HCT116 (cell line): ENCODE measurements around the gene CTU1. TPM values are rescaled to one million over a fixed set of nuclear protein-coding genes. Genes with fewer than 3 reads are reported as not detected.

Source experiments
- ATAC-seq: fragments of 200-7000 bp; cut with Tn5 transposase; 2 replicates; pipeline ENCODE4 v1.9.1; 2020; ENCODE audit warnings: mild to moderate bottlenecking, moderate library complexity
- Bru-seq: library from RNA; stranded (reverse); fragments of 400-500 nt; gene quantifications from one replicate; lab custom pipeline; 2021; lab: Mats Ljungman, UMichigan
- BruChase-seq, 2 experiments: library from RNA; stranded (reverse); fragments of 400-500 nt; gene quantifications; one replicate each; lab custom pipeline; 2021; lab: Mats Ljungman, UMichigan
- BruUV-seq: library from RNA; stranded (reverse); fragments of 400-500 nt; replicated peaks from 2 replicates; lab custom pipeline; 2021; lab: Mats Ljungman, UMichigan
- CTCF ChIA-PET: fragments of 300-600 bp; sonication (Branson Sonifier 250); formaldehyde crosslinking; loops from one replicate; lab custom pipeline; 2021; ENCODE audit warnings: antibody characterized with exemption; lab: Charles Lee
- POLR2A ChIA-PET: fragments of 300-600, 350-600 bp; sonication (Branson Sonifier 250); formaldehyde crosslinking; loops from one replicate; lab custom pipeline; 2021; ENCODE audit warnings: antibody characterized with exemption; lab: Charles Lee
- RAD21 ChIA-PET, 2 experiments: fragments of 300-600 bp; sonication (Branson Sonifier 250); formaldehyde crosslinking; loops; one replicate each; lab custom pipeline; 2023; ENCODE audit warnings: low total read pairs in 2 of 2; ENCODE audit not compliant: uncharacterized antibody in 2 of 2, unreplicated experiment in 2 of 2, low non-redundant PET in 1 of 2; lab: Charles Lee
- DNase-seq: peaks from one replicate; pipeline ENCODE4 v3.0.0-alpha.2; 2010; ENCODE audit warnings: low read depth, low spot score
- H2AFZ ChIP-seq: fragments of 200-600 bp; shearing (Covaris generic), sonication (generic); 2 replicates; pipeline ENCODE4 v1.6.1; 2017; ENCODE audit warnings: low read depth, mixed run types, mixed read lengths, antibody characterized with exemption, low read length; ENCODE audit not compliant: poor library complexity, severe bottlenecking
- H3K27ac ChIP-seq: 2 replicates; pipeline ENCODE4 v1.5.1; 2012; ENCODE audit warnings: low read depth, low read length
- H3K27me3 ChIP-seq: fragments of 200-600 bp; sonication (generic); 2 replicates; pipeline ENCODE4 v1.6.1; 2016; ENCODE audit warnings: mixed run types, low read length, mixed read lengths; ENCODE audit not compliant: insufficient read depth
- H3K36me3 ChIP-seq, 2 experiments: fragments of 200-500 bp in 1 of 2; fragments of 200-600 bp in 1 of 2; sonication (Bioruptor generic) in 1 of 2; sonication (generic) in 1 of 2; 2 replicates each; pipeline versions ENCODE4 v1.5.1 to v1.6.1; 2014 to 2016; ENCODE audit warnings: low read length in 2 of 2, inconsistent platforms in 1 of 2, mixed read lengths in 1 of 2, mixed run types in 1 of 2; ENCODE audit not compliant: insufficient read depth in 2 of 2, control insufficient read depth in 1 of 2
- H3K4me1 ChIP-seq, 2 experiments: fragments of 200-600 bp in 1 of 2; sonication (generic) in 1 of 2; 2 replicates each; pipeline versions ENCODE4 v1.5.1 to v1.6.1; 2012 to 2017; ENCODE audit warnings: low read length in 2 of 2, inconsistent platforms in 1 of 2, mild to moderate bottlenecking in 1 of 2, mixed read lengths in 1 of 2, mixed run types in 1 of 2, moderate library complexity in 1 of 2; ENCODE audit not compliant: insufficient read depth in 2 of 2, control insufficient read depth in 1 of 2
- H3K4me2 ChIP-seq: fragments of 200-600 bp; sonication (generic); 2 replicates; pipeline ENCODE4 v1.6.1; 2017; ENCODE audit warnings: mixed run types, low read length, mixed read lengths
- H3K4me3 ChIP-seq, 2 experiments: fragments of 200-600 bp in 1 of 2; sonication (generic) in 1 of 2; replicated peaks in 1 of 2; 2 replicates each; pipeline ENCODE4 v1.5.1; 2011 to 2016; ENCODE audit warnings: low read length in 2 of 2, control low read depth in 1 of 2, low read depth in 1 of 2, mild to moderate bottlenecking in 1 of 2, mixed read lengths in 1 of 2, mixed run types in 1 of 2
- H3K79me2 ChIP-seq: fragments of 200-600 bp; sonication (generic); 2 replicates; pipeline ENCODE4 v1.6.1; 2017; ENCODE audit warnings: mild to moderate bottlenecking, mixed run types, low read length, moderate library complexity, mixed read lengths; ENCODE audit not compliant: insufficient read depth
- H3K9ac ChIP-seq: fragments of 200-600 bp; sonication (generic); 2 replicates; pipeline ENCODE4 v1.6.1; 2016; ENCODE audit warnings: low read length, mixed read lengths
- H3K9me2 ChIP-seq: fragments of 200-600 bp; sonication (generic), shearing (Covaris generic); 2 replicates; pipeline ENCODE4 v1.6.1; 2017; ENCODE audit warnings: mixed run types, mild to moderate bottlenecking, moderate library complexity; ENCODE audit not compliant: insufficient read depth
- H3K9me3 ChIP-seq, 2 experiments: fragments of 200-500 bp in 1 of 2; fragments of 200-600 bp in 1 of 2; sonication (Bioruptor generic) in 1 of 2; sonication (generic) in 1 of 2; 2 replicates each; pipeline ENCODE4 v1.6.1; 2014 to 2017; ENCODE audit warnings: low read length in 2 of 2, mixed read lengths in 2 of 2, inconsistent platforms in 1 of 2, low read depth in 1 of 2, mild to moderate bottlenecking in 1 of 2, mixed run types in 1 of 2, moderate library complexity in 1 of 2; ENCODE audit not compliant: control insufficient read depth in 1 of 2, insufficient read depth in 1 of 2
- H4K20me1 ChIP-seq: fragments of 200-600 bp; sonication (generic), shearing (Covaris generic); 2 replicates; pipeline ENCODE4 v1.6.1; 2017; ENCODE audit warnings: mixed run types, mild to moderate bottlenecking, moderate library complexity; ENCODE audit not compliant: insufficient read depth
- ATF3 ChIP-seq: IDR thresholded peaks from 2 replicates; pipeline ENCODE4 v1.6.1; 2012
- CBX3 ChIP-seq: IDR thresholded peaks from 2 replicates; pipeline ENCODE4 v1.6.1; 2012; ENCODE audit warnings: low read depth
- CEBPB ChIP-seq: IDR thresholded peaks from 2 replicates; pipeline ENCODE4 v1.6.1; 2012; ENCODE audit warnings: low read depth
- CTCF ChIP-seq, 3 experiments: fragments of 200-600 bp in 1 of 3; sonication (generic) in 1 of 3; IDR thresholded peaks in 2 of 3; conservative IDR thresholded peaks in 1 of 3; 2 replicates each; pipeline ENCODE4 v1.5.1; 2012 to 2017; ENCODE audit warnings: low read depth in 2 of 3, low read length in 2 of 3, antibody characterized with exemption in 1 of 3, borderline replicate concordance in 1 of 3, control low read depth in 1 of 3, mild to moderate bottlenecking in 1 of 3, mixed read lengths in 1 of 3, mixed run types in 1 of 3, moderate library complexity in 1 of 3; ENCODE audit not compliant: insufficient read depth in 1 of 3
- EGR1 ChIP-seq: IDR thresholded peaks from 2 replicates; pipeline ENCODE4 v1.6.1; 2012; ENCODE audit warnings: low read depth
- ELF1 ChIP-seq: IDR thresholded peaks from 2 replicates; pipeline ENCODE4 v1.6.1; 2012; ENCODE audit warnings: low read depth, borderline replicate concordance
- EZH2 ChIP-seq: fragments of 200-600 bp; sonication (generic); IDR thresholded peaks from 2 replicates; pipeline ENCODE4 v1.6.1; 2017; ENCODE audit warnings: antibody characterized with exemption, mixed run types
- EZH2phosphoT487 ChIP-seq: fragments of 200-600 bp; IDR thresholded peaks from 2 replicates; pipeline ENCODE4 v1.6.1; 2018; ENCODE audit warnings: antibody characterized with exemption, borderline replicate concordance
- FOSL1 ChIP-seq: IDR thresholded peaks from 2 replicates; pipeline ENCODE4 v1.6.1; 2012; ENCODE audit warnings: low read depth
- JUND ChIP-seq: IDR thresholded peaks from 2 replicates; pipeline ENCODE4 v1.6.1; 2012
- POLR2AphosphoS5 ChIP-seq: IDR thresholded peaks from 2 replicates; pipeline ENCODE4 v1.6.1; 2011; ENCODE audit warnings: mild to moderate bottlenecking, low read depth, low read length, moderate library complexity
- RAD21 ChIP-seq: IDR thresholded peaks from 2 replicates; pipeline ENCODE4 v1.6.1; 2012; ENCODE audit warnings: low read depth, mild to moderate bottlenecking
- REST ChIP-seq: IDR thresholded peaks from 2 replicates; pipeline ENCODE4 v1.6.1; 2012; ENCODE audit warnings: low read depth
- SIN3A ChIP-seq: IDR thresholded peaks from 2 replicates; pipeline ENCODE4 v1.6.1; 2012; ENCODE audit warnings: low read depth
- SP1 ChIP-seq: IDR thresholded peaks from 2 replicates; pipeline ENCODE4 v1.6.1; 2012; ENCODE audit warnings: low read depth
- TCF7L2 ChIP-seq: IDR thresholded peaks from 2 replicates; pipeline ENCODE4 v1.7.0; 2011; ENCODE audit warnings: borderline replicate concordance, inconsistent platforms; ENCODE audit not compliant: insufficient read depth, insufficient read length; ENCODE audit errors: extremely low read depth
- ZBTB33 ChIP-seq: IDR thresholded peaks from 2 replicates; pipeline ENCODE4 v1.6.1; 2011; ENCODE audit warnings: mild to moderate bottlenecking, low read length, moderate library complexity; ENCODE audit not compliant: insufficient replicate concordance; ENCODE audit errors: extremely low read depth
- ZFX ChIP-seq: fragments of 450-650 bp; IDR thresholded peaks from 2 replicates; pipeline ENCODE4 v1.6.1; 2017
- intact Hi-C: fragments of 100-400 bp; cut with micrococcal nuclease; formaldehyde crosslinking; loops from 2 replicates; pipeline ENCODE4 v1.10.0; 2022
- long read RNA-seq: library from polyadenylated mRNA; unstranded; transcript quantifications from one replicate; pipeline ENCODE4 v2.0.0, GENCODE V29; 2021; ENCODE audit not compliant: unreplicated experiment
- polyA plus RNA-seq: library from polyadenylated mRNA; unstranded; fragments of >200 nt; gene quantifications from 2 replicates; pipeline ENCODE4 v1.2.1, GENCODE V29; 2012; ENCODE audit warnings: missing spikeins
- total RNA-seq: library from RNA; stranded (reverse); gene quantifications from one replicate; pipeline ENCODE4 v1.2.1, GENCODE V29; 2021; ENCODE audit not compliant: unreplicated experiment

CTU1 gene
- 14.0 TPM for total RNA-seq
- polyA plus RNA-seq, result 7.3 and 7.9 TPM in 2 replicates
- Bru-seq, nascent RNA, result percentile 64 among the genes with signal in this experiment
- percentile 60 among the genes with signal in this experiment for BruChase-seq, experiment 1, labeled RNA remaining after a 6-hour chase
- percentile 55 among the genes with signal in this experiment for BruChase-seq, experiment 2, labeled RNA remaining after a 2-hour chase
- long read RNA-seq, transcript CTU1-201 (3 exons, 2,087 nt), result major isoform, 53 of 58 reads
- long read RNA-seq, partial matches to known transcripts, result 3 of 58 reads
- long read RNA-seq, other reads (novel, unspliced or antisense), result 2 of 58 reads

- Histone ChIP-seq H3K36me3 (peaks cover 0 to 6% of the 10 kb centered on the region in 2 experiments; a peak in 2 of 4 replicates), H3K9ac (peak within 1 kb of the TSS; percentile 70), H3K4me3 (peak within 1 kb of the TSS; percentile 93 to 95), H3K4me2 (peak within 1 kb of the TSS; percentile 97), H3K79me2 (peaks cover 34% of the 10 kb centered on the region), H4K20me1 (no peaks in the 10 kb centered on the region), H3K9me3 (no peaks in the 10 kb centered on the region), H3K9me2 (no peaks in the 10 kb centered on the region), H2AFZ (peak within 1 kb of the TSS; percentile 91), H3K27ac (peak within 1 kb of the TSS; percentile 44), H3K27me3 (no peaks in the 10 kb centered on the region; the same call in 1 of the 2 replicates), H3K4me1 (peaks cover 19 to 37% of the 10 kb centered on the region in 2 experiments)
- CTCF ChIA-PET, result no interaction called here
- RAD21 ChIA-PET, result no interaction called here
- peak; percentile 93 for ATAC-seq
- intact Hi-C loops, result no loop called here
- POLR2A ChIA-PET, result no interaction called here
- no TSS peak for BruUV-seq
- DNase-seq, result peak; percentile 99
- TF ChIP-seq SIN3A (peak; percentile 28; the same call in 1 of the 2 replicates), EGR1 (no peak), ELF1 (peak; percentile 95), TCF7L2 (no peak), JUND (no peak), CTCF (IDR thresholded peaks at IDR 0.05 in 2 of 3, conservative IDR thresholded peaks at IDR 0.05 in 1 of 3; ENCODE audit: borderline replicate concordance in 1 of 3, insufficient read depth in 1 of 3, low read depth in 2 of 3, low read length in 2 of 3) (no peak), ZBTB33 (no peak), EZH2 (no peak), ATF3 (no peak), RAD21 (no peak), ZFX (peak; percentile 87), EZH2phosphoT487 (no peak), POLR2AphosphoS5 (peak; percentile 82), FOSL1 (no peak), SP1 (no peak; the same call in 1 of the 2 replicates), CBX3 (no peak; the same call in 1 of the 2 replicates), REST (no peak), CEBPB (no peak)
Observed at GRCh38 chr19:51108066-51108804, at the start of gene CTU1. Gene CTU1, minus strand, starts transcription at chr19:51108409. Its CDS starts 3,840 bp downstream, at chr19:51104569.
